Ovary (tissue), 9 donors: Measurements from ENCODE around the gene C1orf53. TPM values are rescaled to one million over a fixed set of nuclear protein-coding genes. Genes with fewer than 3 reads are reported as not detected.

Experiments used
- DNase-seq, 5 donors: peaks; one replicate each; pipeline ENCODE4 v3.0.0-alpha.2; 2019 to 2020
- H3K27ac ChIP-seq, 2 donors: fragments of 200-600 bp; one replicate each; pipeline versions ENCODE4 v1.5.1 to v1.8.0; 2019 to 2022
- H3K27me3 ChIP-seq: fragments of 200-600 bp; one replicate; pipeline ENCODE4 v1.8.0; 2022
- H3K36me3 ChIP-seq: fragments of 200-600 bp; sonication (generic); one replicate; pipeline ENCODE4 v1.5.1; 2019
- H3K4me1 ChIP-seq: one replicate; pipeline ENCODE4 v1.8.1; 2013; ENCODE audit warnings: mild to moderate bottlenecking, moderate library complexity; ENCODE audit not compliant: insufficient read depth
- H3K4me3 ChIP-seq: fragments of 200-600 bp; sonication (generic); one replicate; pipeline ENCODE4 v1.5.1; 2017
- H3K9me3 ChIP-seq, 2 donors: fragments of 200-600 bp in 1 of 2; sonication (generic) in 1 of 2; one replicate each; pipeline versions ENCODE4 v1.5.1 to v1.8.1; 2013 to 2019; ENCODE audit warnings: mild to moderate bottlenecking in 1 of 2, moderate library complexity in 1 of 2
- CTCF ChIP-seq, 3 donors: fragments of 450-650 bp in 2 of 3; fragments of 200-600 bp in 1 of 3; IDR thresholded peaks; one replicate each; pipeline versions ENCODE4 v1.5.1 to v1.8.0; 2016 to 2022; ENCODE audit warnings: antibody characterized with exemption in 3 of 3, mild to moderate bottlenecking in 1 of 3
- EP300 ChIP-seq: sonication (generic); formaldehyde crosslinking; IDR thresholded peaks from one replicate; pipeline ENCODE4 v1.6.1; 2017; ENCODE audit warnings: antibody characterized with exemption
- POLR2A ChIP-seq: fragments of 450-650 bp; IDR thresholded peaks from one replicate; pipeline ENCODE4 v1.6.1; 2017; ENCODE audit warnings: antibody characterized with exemption, mild to moderate bottlenecking, moderate library complexity
- WGBS, 3 donors: extraction: QIAGEN DNeasy Blood & Tissue Kit in 1 of 3; methylation state at CpG; one replicate each; pipeline versions ENCODE4 v1.1.5 to v1.1.7; 2013 to 2017; 5-methylcytosine and 5-hydroxymethylcytosine counted together
- intact Hi-C, 4 donors: fragments of 100-400 bp; cut with DNase I; formaldehyde crosslinking; loops; one replicate each; pipeline versions ENCODE4 v1.11.0 to v1.15.1; 2022 to 2023
- polyA plus RNA-seq, 2 donors: library from polyadenylated mRNA; stranded (reverse); fragments of 200-250 nt in 1 of 2; fragments of 350-450 nt in 1 of 2; fragmentation: Illumina TruSeq in 1 of 2; extraction: RNeasy Lipid Tissue Mini Kit (QIAGEN cat#74804) in 1 of 2; gene quantifications; one replicate each; pipeline ENCODE4 v1.2.3, GENCODE V29; 2013 to 2014
- total RNA-seq, 7 donors: library from RNA; depleted of rRNA in 2 of 7; stranded (reverse); fragments of >200 nt in 2 of 7; fragmentation: NEBNext Ultra II Directional in 3 of 7; extraction: Animal tissue kit (Norgen Biotek cat#: 25700) in 3 of 7; gene quantifications; one replicate each; pipeline versions ENCODE4 v1.1.0 to v1.2.4, GENCODE V29; 2016 to 2023
- donor health status: DM: no; HTN: no; CAD: no; lungs with moderate emphysema.
- donor health status: DM: no; HTN: no; CAD: no.
- donor health status: Bipolar disorder and iron deficiency.
- donor health status: DM: yes; HTN: yes; CAD: no.
- donor health status: DM: no; HTN: no; CAD: no.
- donor health status: DM: yes; HTN: yes; CAD: no.

The C1orf53 gene
- total and polyA plus RNA-seq, 9 donors = 1.9 to 7.5 (median 4.8) TPM

- Histone ChIP-seq H3K27me3 (no peaks in the 10 kb centered on the region), H3K27ac (no peak overlapping the region), H3K4me1 (peaks cover 2% of the 10 kb centered on the region), H3K36me3 (no peaks in the 10 kb centered on the region), H3K9me3 (no peaks in the 10 kb centered on the region), H3K4me3 (no peak overlapping the region)
- TF ChIP-seq CTCF (IDR thresholded peaks at IDR 0.05) (no peak), EP300 (no peak), POLR2A (no peak)
- no peak for DNase-seq
- intact Hi-C loops = no loop called here
- WGBS, 3 donors = 87 to 92% (median 91%) methylated on average over 5 of the region's 5 CpGs
Measured at GRCh38 chr1:197905699-197906351, 3.4 kb downstream of the C1orf53 start.

- TF ChIP-seq CTCF (IDR thresholded peaks at IDR 0.05) = no peak
- H3K4me1 ChIP-seq = peaks cover 12% of the 10 kb centered on the region
- no peak for DNase-seq
- H3K27me3 ChIP-seq = no peaks in the 10 kb centered on the region
- intact Hi-C loops = no loop called here
- 86 to 92% (median 89%) methylated on average over 3 of the region's 3 CpGs for WGBS, 3 donors
- H3K27ac ChIP-seq = no peak overlapping the region
- H3K4me3 ChIP-seq = no peak overlapping the region
- H3K36me3 ChIP-seq = no peaks in the 10 kb centered on the region
- H3K9me3 ChIP-seq = no peaks in the 10 kb centered on the region
Measured at GRCh38 chr1:197907846-197908616, 5.6 kb downstream of the C1orf53 start.

- no peak for TF ChIP-seq CTCF (IDR thresholded peaks at IDR 0.05)
- no peak for TF ChIP-seq EP300
- TF ChIP-seq POLR2A = no peak
- intact Hi-C loops = no loop called here
- DNase-seq = no peak
- H3K4me1 ChIP-seq = peaks cover 12% of the 10 kb centered on the region
- 16 to 21% (median 16%) methylated on average over 14 of the region's 14 CpGs for WGBS, 3 donors
- H3K36me3 ChIP-seq = no peaks in the 10 kb centered on the region
- no peaks in the 10 kb centered on the region for H3K9me3 ChIP-seq
- H3K27ac ChIP-seq = no peak overlapping the region
- H3K4me3 ChIP-seq = no peak overlapping the region
- H3K27me3 ChIP-seq = no peaks in the 10 kb centered on the region
Measured at GRCh38 chr1:197908716-197909220, 6.3 kb downstream of the C1orf53 start.

GRCh38 chr1:197909384-197909783 lies 7.0 kb downstream of the C1orf53 start:
- intact Hi-C loops = no loop called here
- Histone ChIP-seq H3K9me3 (no peaks in the 10 kb centered on the region), H3K4me3 (no peak overlapping the region), H3K36me3 (no peaks in the 10 kb centered on the region), H3K4me1 (peaks cover 12% of the 10 kb centered on the region), H3K27ac (no peak overlapping the region), H3K27me3 (no peaks in the 10 kb centered on the region)
- no peak for TF ChIP-seq CTCF (IDR thresholded peaks at IDR 0.05)
- no peak for TF ChIP-seq EP300
- 58 to 70% (median 65%) methylated on average over 8 of the region's 8 CpGs for WGBS, 3 donors
- no peak for DNase-seq
